ENCODE data around the gene SLC49A4. TPM values are rescaled to one million over a fixed set of nuclear protein-coding genes. Genes with fewer than 3 reads are reported as not detected.

The SLC49A4 gene
- total and polyA plus RNA-seq, 2 of the 13 experiments (the other 11 are each of a cell fraction or from before 2014, with no cell fraction given) = 6.5 to 16.3 TPM

GRCh38 chr3:122758877-122759560 is 35.9 kb upstream of the SLC49A4 start:
- no peaks in the 10 kb centered on the region for H3K79me2 ChIP-seq (ENCODE audit: insufficient read depth, low read length)
- DNase-seq (ENCODE audit: low spot score) = no peak
- no peak overlapping the region for H3K4me3 ChIP-seq (replicated peaks in 1 of 3; ENCODE audit: insufficient read depth in 1 of 3, low read depth in 2 of 3, low read length in 3 of 3)
- no peak for ATAC-seq
- WGBS (ENCODE audit: low lambda C conversion rate) = 85% methylated on average over 3 of the region's 3 CpGs
- intact Hi-C loops (cut with micrococcal nuclease; ENCODE audit: unreplicated experiment) = loop anchor here (10.0 kb wide), 1 partner anchor 96 kb away; no protein-coding TSS in a partner anchor
- no peak overlapping the region for H2AFZ ChIP-seq (ENCODE audit: low read length)
- H3K36me3 ChIP-seq (replicated peaks in 1 of 2; ENCODE audit: control insufficient read depth in 1 of 2, insufficient read depth in 2 of 2, low read length in 2 of 2) = 0 out of 5 replicates have a peak, but pooled peaks cover 0 to 4% of the 10 kb centered on the region in 2 experiments
- BruUV-seq (replicated peaks) = no TSS peak
- no peak for FAIRE-seq
- in situ Hi-C loops (cut with HindIII; ENCODE audit: extremely low pct_ligation_motif_present, low pct_unique_long_range_greater_than_20kb) = loop anchor here (25.0 kb wide), 1 partner anchor 278 kb away; the partner anchor contains the start of gene SEMA5B
- H3K27me3 ChIP-seq (ENCODE audit: control insufficient read depth in 1 of 2, insufficient read depth in 2 of 2, low read length in 2 of 2) = no peaks in the 10 kb centered on the region
- H4K20me1 ChIP-seq (ENCODE audit: insufficient read depth, low read length) = no peaks in the 10 kb centered on the region
- no peak overlapping the region for H3K27ac ChIP-seq (ENCODE audit: extremely low read length, insufficient read depth, low read length)
- H3K4me1 ChIP-seq (ENCODE audit: insufficient read depth, low read length) = no peaks in the 10 kb centered on the region
- no peak overlapping the region for H3K4me2 ChIP-seq (ENCODE audit: low read depth, low read length)
- ChIA-PET POLR2A (no interaction called here), CTCF (ENCODE audit: low intra/inter-chr PET ratio, low total read pairs) (no interaction called here)
- H3K9ac ChIP-seq (ENCODE audit: insufficient read depth, low read depth, low read length) = no peak overlapping the region
- no peaks in the 10 kb centered on the region for H3K9me3 ChIP-seq (ENCODE audit: low read length)
- TF ChIP-seq ZNF275 (CRISPR knock-in tag; IDR thresholded peaks at IDR 0.05; ENCODE audit: borderline replicate concordance) (no peak), ISX (CRISPR knock-in tag; conservative IDR thresholded peaks at IDR 0.05) (no peak), MEF2D (CRISPR knock-in tag; IDR thresholded peaks at IDR 0.05) (no peak), ZNF274 (CRISPR knock-in tag; IDR thresholded peaks at IDR 0.05) (no peak), ZNF34 (CRISPR knock-in tag; IDR thresholded peaks at IDR 0.05; ENCODE audit: borderline replicate concordance) (no peak)
- TF ChIP-seq, protein P1, sequence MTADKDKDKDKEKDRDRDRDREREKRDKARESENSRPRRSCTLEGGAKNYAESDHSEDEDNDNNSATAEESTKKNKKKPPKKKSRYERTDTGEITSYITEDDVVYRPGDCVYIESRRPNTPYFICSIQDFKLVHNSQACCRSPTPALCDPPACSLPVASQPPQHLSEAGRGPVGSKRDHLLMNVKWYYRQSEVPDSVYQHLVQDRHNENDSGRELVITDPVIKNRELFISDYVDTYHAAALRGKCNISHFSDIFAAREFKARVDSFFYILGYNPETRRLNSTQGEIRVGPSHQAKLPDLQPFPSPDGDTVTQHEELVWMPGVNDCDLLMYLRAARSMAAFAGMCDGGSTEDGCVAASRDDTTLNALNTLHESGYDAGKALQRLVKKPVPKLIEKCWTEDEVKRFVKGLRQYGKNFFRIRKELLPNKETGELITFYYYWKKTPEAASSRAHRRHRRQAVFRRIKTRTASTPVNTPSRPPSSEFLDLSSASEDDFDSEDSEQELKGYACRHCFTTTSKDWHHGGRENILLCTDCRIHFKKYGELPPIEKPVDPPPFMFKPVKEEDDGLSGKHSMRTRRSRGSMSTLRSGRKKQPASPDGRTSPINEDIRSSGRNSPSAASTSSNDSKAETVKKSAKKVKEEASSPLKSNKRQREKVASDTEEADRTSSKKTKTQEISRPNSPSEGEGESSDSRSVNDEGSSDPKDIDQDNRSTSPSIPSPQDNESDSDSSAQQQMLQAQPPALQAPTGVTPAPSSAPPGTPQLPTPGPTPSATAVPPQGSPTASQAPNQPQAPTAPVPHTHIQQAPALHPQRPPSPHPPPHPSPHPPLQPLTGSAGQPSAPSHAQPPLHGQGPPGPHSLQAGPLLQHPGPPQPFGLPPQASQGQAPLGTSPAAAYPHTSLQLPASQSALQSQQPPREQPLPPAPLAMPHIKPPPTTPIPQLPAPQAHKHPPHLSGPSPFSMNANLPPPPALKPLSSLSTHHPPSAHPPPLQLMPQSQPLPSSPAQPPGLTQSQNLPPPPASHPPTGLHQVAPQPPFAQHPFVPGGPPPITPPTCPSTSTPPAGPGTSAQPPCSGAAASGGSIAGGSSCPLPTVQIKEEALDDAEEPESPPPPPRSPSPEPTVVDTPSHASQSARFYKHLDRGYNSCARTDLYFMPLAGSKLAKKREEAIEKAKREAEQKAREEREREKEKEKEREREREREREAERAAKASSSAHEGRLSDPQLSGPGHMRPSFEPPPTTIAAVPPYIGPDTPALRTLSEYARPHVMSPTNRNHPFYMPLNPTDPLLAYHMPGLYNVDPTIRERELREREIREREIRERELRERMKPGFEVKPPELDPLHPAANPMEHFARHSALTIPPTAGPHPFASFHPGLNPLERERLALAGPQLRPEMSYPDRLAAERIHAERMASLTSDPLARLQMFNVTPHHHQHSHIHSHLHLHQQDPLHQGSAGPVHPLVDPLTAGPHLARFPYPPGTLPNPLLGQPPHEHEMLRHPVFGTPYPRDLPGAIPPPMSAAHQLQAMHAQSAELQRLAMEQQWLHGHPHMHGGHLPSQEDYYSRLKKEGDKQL (CRISPR knock-in tag; IDR thresholded peaks at IDR 0.05; ENCODE audit: low read depth) = no peak
- TF ChIP-seq, protein P2, sequence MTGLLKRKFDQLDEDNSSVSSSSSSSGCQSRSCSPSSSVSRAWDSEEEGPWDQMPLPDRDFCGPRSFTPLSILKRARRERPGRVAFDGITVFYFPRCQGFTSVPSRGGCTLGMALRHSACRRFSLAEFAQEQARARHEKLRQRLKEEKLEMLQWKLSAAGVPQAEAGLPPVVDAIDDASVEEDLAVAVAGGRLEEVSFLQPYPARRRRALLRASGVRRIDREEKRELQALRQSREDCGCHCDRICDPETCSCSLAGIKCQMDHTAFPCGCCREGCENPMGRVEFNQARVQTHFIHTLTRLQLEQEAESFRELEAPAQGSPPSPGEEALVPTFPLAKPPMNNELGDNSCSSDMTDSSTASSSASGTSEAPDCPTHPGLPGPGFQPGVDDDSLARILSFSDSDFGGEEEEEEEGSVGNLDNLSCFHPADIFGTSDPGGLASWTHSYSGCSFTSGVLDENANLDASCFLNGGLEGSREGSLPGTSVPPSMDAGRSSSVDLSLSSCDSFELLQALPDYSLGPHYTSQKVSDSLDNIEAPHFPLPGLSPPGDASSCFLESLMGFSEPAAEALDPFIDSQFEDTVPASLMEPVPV (CRISPR knock-in tag; IDR thresholded peaks at IDR 0.05) = no peak
- TF ChIP-seq, protein P3, sequence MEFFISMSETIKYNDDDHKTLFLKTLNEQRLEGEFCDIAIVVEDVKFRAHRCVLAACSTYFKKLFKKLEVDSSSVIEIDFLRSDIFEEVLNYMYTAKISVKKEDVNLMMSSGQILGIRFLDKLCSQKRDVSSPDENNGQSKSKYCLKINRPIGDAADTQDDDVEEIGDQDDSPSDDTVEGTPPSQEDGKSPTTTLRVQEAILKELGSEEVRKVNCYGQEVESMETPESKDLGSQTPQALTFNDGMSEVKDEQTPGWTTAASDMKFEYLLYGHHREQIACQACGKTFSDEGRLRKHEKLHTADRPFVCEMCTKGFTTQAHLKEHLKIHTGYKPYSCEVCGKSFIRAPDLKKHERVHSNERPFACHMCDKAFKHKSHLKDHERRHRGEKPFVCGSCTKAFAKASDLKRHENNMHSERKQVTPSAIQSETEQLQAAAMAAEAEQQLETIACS (CRISPR knock-in tag; IDR thresholded peaks at IDR 0.05) = no peak

All from HepG2 (cell line).